Measurements from ENCODE around the gene ASTN2. TPM values are rescaled to one million over a fixed set of nuclear protein-coding genes. Genes with fewer than 3 reads are reported as not detected.

Gene ASTN2
- total and polyA plus RNA-seq, 2 experiments from 2014 or later, result 7.0 to 24.6 TPM

DNA sequence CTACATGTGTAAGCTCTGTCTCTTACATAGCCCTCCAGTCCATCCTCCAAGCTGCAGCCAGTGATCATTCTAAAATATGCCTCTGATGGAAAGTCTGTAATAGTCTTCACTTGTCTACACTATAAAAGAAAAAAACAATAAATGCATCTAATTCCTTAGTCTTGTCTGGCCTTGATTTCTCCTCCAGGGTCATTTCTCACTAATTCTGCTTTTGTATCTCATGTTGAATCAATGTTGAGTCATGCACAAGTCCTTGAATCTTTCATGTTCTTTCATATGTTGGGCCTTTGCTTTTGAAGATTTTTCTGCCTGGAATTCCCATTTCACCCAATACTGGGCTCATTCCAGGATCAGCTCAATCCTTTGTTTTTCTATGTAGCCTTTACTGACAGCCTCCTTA lies 848.9 kb downstream of the ASTN2 start:
- Mint-ChIP-seq H3K9me3 (no peaks in the 10 kb centered on the region), H3K36me3 (ENCODE audit: low read depth) (no peaks in the 10 kb centered on the region), H3K4me1 (peaks cover 12% of the 10 kb centered on the region), H3K4me3 (no peak overlapping the region), H3K27ac (no peak overlapping the region), H3K27me3 (ENCODE audit: insufficient read depth, low read depth, poor library complexity) (no peaks in the 10 kb centered on the region)
- H3K36me3 ChIP-seq (ENCODE audit: insufficient read depth), result no peaks in the 10 kb centered on the region
- TF ChIP-seq, protein P1, sequence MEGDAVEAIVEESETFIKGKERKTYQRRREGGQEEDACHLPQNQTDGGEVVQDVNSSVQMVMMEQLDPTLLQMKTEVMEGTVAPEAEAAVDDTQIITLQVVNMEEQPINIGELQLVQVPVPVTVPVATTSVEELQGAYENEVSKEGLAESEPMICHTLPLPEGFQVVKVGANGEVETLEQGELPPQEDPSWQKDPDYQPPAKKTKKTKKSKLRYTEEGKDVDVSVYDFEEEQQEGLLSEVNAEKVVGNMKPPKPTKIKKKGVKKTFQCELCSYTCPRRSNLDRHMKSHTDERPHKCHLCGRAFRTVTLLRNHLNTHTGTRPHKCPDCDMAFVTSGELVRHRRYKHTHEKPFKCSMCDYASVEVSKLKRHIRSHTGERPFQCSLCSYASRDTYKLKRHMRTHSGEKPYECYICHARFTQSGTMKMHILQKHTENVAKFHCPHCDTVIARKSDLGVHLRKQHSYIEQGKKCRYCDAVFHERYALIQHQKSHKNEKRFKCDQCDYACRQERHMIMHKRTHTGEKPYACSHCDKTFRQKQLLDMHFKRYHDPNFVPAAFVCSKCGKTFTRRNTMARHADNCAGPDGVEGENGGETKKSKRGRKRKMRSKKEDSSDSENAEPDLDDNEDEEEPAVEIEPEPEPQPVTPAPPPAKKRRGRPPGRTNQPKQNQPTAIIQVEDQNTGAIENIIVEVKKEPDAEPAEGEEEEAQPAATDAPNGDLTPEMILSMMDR (conservative IDR thresholded peaks at IDR 0.05; ENCODE audit: low read depth in 2 of 2), result no peak
- TF ChIP-seq EZH2phosphoT487 (IDR thresholded peaks at IDR 0.05; ENCODE audit: unreplicated experiment) (no peak), NANOG (IDR thresholded peaks at IDR 0.05; ENCODE audit: borderline replicate concordance) (no peak), ZNF331 (CRISPR knock-in tag; IDR thresholded peaks at IDR 0.05; ENCODE audit: low read depth) (no peak), POLR2AphosphoS5 (IDR thresholded peaks at IDR 0.05; ENCODE audit: low read depth) (no peak), EZH2 (IDR thresholded peaks at IDR 0.05; ENCODE audit: low read depth, unreplicated experiment) (no peak), JUNB (IDR thresholded peaks at IDR 0.05; ENCODE audit: unreplicated experiment) (no peak)
- TF ChIP-seq, protein P2, sequence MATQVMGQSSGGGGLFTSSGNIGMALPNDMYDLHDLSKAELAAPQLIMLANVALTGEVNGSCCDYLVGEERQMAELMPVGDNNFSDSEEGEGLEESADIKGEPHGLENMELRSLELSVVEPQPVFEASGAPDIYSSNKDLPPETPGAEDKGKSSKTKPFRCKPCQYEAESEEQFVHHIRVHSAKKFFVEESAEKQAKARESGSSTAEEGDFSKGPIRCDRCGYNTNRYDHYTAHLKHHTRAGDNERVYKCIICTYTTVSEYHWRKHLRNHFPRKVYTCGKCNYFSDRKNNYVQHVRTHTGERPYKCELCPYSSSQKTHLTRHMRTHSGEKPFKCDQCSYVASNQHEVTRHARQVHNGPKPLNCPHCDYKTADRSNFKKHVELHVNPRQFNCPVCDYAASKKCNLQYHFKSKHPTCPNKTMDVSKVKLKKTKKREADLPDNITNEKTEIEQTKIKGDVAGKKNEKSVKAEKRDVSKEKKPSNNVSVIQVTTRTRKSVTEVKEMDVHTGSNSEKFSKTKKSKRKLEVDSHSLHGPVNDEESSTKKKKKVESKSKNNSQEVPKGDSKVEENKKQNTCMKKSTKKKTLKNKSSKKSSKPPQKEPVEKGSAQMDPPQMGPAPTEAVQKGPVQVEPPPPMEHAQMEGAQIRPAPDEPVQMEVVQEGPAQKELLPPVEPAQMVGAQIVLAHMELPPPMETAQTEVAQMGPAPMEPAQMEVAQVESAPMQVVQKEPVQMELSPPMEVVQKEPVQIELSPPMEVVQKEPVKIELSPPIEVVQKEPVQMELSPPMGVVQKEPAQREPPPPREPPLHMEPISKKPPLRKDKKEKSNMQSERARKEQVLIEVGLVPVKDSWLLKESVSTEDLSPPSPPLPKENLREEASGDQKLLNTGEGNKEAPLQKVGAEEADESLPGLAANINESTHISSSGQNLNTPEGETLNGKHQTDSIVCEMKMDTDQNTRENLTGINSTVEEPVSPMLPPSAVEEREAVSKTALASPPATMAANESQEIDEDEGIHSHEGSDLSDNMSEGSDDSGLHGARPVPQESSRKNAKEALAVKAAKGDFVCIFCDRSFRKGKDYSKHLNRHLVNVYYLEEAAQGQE (IDR thresholded peaks at IDR 0.05; ENCODE audit: unreplicated experiment), result no peak
- no peaks in the 10 kb centered on the region for H3F3A ChIP-seq (replicated peaks; ENCODE audit: low read depth)
- ATAC-seq (no peak), DNase-seq (ENCODE audit: low spot score) (no peak)
- no peak overlapping the region for H3K4me3 ChIP-seq
- no peaks in the 10 kb centered on the region for H4K20me1 ChIP-seq (replicated peaks; ENCODE audit: insufficient read depth)
- H2AFZ ChIP-seq, result no peak overlapping the region
- no peaks in the 10 kb centered on the region for H3K27me3 ChIP-seq (ENCODE audit: insufficient read depth)
- H3K27ac ChIP-seq (ENCODE audit: low read depth), result no peak overlapping the region
- H3K9me2 ChIP-seq (ENCODE audit: insufficient read depth), result peaks cover 6% of the 10 kb centered on the region; the same call in 1 of the 2 replicates
- H3K79me2 ChIP-seq (replicated peaks; ENCODE audit: insufficient read depth), result no peaks in the 10 kb centered on the region
- no peaks in the 10 kb centered on the region for H3K4me1 ChIP-seq (ENCODE audit: insufficient read depth)
- H3K4me2 ChIP-seq, result no peak overlapping the region

DNA sequence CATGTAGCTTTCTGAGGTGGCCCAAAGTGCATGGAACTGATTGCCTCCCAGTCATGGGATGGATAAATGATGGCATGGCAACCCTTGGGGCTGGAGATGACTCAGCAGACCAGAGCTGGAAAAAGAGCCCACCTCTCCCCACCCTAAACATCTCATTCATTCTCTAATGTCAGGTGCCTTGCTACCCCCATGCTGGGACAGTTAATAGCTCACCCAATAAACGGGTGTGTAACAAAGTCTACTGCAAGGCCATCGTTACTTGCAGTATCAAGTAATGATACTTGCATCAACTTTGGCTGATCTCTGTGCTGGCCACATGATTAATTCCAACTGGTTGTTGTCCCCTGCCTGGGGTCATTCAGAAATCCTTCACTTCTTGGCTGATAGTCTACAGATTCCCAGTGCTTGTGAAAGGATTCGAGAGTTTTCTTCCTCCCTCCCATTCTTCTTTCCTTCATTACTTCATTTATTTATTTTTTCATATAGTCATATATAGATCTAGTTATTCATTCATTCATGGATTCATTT lies 850.5 kb downstream of the ASTN2 start:
- no peaks in the 10 kb centered on the region for H3K27me3 Mint-ChIP-seq (ENCODE audit: insufficient read depth, low read depth, poor library complexity)
- no peaks in the 10 kb centered on the region for H3F3A ChIP-seq (replicated peaks; ENCODE audit: low read depth)
- peaks cover 15% of the 10 kb centered on the region for H3K4me1 Mint-ChIP-seq
- no peaks in the 10 kb centered on the region for H3K9me3 Mint-ChIP-seq
- peaks cover 6% of the 10 kb centered on the region; the same call in 1 of the 2 replicates for H3K9me2 ChIP-seq (ENCODE audit: insufficient read depth)
- no peak overlapping the region for H3K27ac Mint-ChIP-seq
- ATAC-seq (no peak), DNase-seq (ENCODE audit: low spot score) (no peak)
- H3K27ac ChIP-seq (ENCODE audit: low read depth), result no peak overlapping the region
- H3K4me3 Mint-ChIP-seq, result no peak overlapping the region
- H3K4me1 ChIP-seq (ENCODE audit: insufficient read depth), result 0 out of 2 replicates have a peak, but pooled peaks cover 8% of the 10 kb centered on the region
- no peak overlapping the region for H3K4me3 ChIP-seq
- H3K79me2 ChIP-seq (replicated peaks; ENCODE audit: insufficient read depth), result no peaks in the 10 kb centered on the region
- H2AFZ ChIP-seq, result no peak overlapping the region
- no peaks in the 10 kb centered on the region for H3K36me3 Mint-ChIP-seq (ENCODE audit: low read depth)
- no peaks in the 10 kb centered on the region for H4K20me1 ChIP-seq (replicated peaks; ENCODE audit: insufficient read depth)
- H3K4me2 ChIP-seq, result no peak overlapping the region
- H3K27me3 ChIP-seq (ENCODE audit: insufficient read depth), result no peaks in the 10 kb centered on the region
- H3K36me3 ChIP-seq (ENCODE audit: insufficient read depth), result no peaks in the 10 kb centered on the region
- no peak for TF ChIP-seq CREB1 (CRISPR knock-in tag; IDR thresholded peaks at IDR 0.05; ENCODE audit: low read depth)
- TF ChIP-seq, protein P1 (conservative IDR thresholded peaks at IDR 0.05; ENCODE audit: low read depth in 2 of 2), result no peak
- no peak for TF ChIP-seq NANOG (IDR thresholded peaks at IDR 0.05; ENCODE audit: borderline replicate concordance)
- TF ChIP-seq ZNF114 (CRISPR knock-in tag; IDR thresholded peaks at IDR 0.05), result no peak
- TF ChIP-seq, protein P2 (IDR thresholded peaks at IDR 0.05; ENCODE audit: unreplicated experiment), result no peak
- TF ChIP-seq STAT1 (IDR thresholded peaks at IDR 0.05; ENCODE audit: unreplicated experiment), result no peak

Measured in GM23338 (cell line).